IPS DF 6.9 (cell line): ENCODE data around the gene VSTM2A.

ENCODE experiments used
- DNase-seq: peaks from one replicate; pipeline ENCODE4 v3.0.0-alpha.2; 2013; ENCODE audit warnings: low read depth, low spot score
- H3K27ac ChIP-seq: one replicate; pipeline ENCODE4 v1.5.1; 2013; ENCODE audit warnings: low read length, control low read depth
- H3K27me3 ChIP-seq: 2 replicates; pipeline ENCODE4 v1.6.1; 2013; ENCODE audit warnings: mild to moderate bottlenecking, low read length; ENCODE audit not compliant: control insufficient read depth, insufficient read depth
- H3K36me3 ChIP-seq: 2 replicates; pipeline ENCODE4 v1.6.1; 2013; ENCODE audit warnings: low read length; ENCODE audit not compliant: control insufficient read depth, insufficient read depth
- H3K4me1 ChIP-seq: 2 replicates; pipeline ENCODE4 v1.6.1; 2013; ENCODE audit warnings: low read length; ENCODE audit not compliant: control insufficient read depth, insufficient read depth
- H3K4me3 ChIP-seq: 2 replicates; pipeline ENCODE4 v1.5.1; 2013; ENCODE audit warnings: mild to moderate bottlenecking, low read length
- H3K9me3 ChIP-seq: 2 replicates; pipeline ENCODE4 v1.6.1; 2013; ENCODE audit warnings: low read length, inconsistent platforms; ENCODE audit not compliant: control insufficient read depth, insufficient read depth
- WGBS: extraction: QIAGEN DNeasy Blood & Tissue Kit; methylation state at CpG from one replicate; pipeline ENCODE4 v1.1.7; 2013; ENCODE audit warnings: mixed read lengths, missing lambda C conversion rate; ENCODE audit not compliant: insufficient read length, insufficient coverage; 5-methylcytosine and 5-hydroxymethylcytosine counted together

The VSTM2A gene

GRCh38 chr7:54546986-54547314 is 4.8 kb downstream of the VSTM2A start:
- Histone ChIP-seq H3K27ac (no peak overlapping the region), H3K36me3 (no peaks in the 10 kb centered on the region), H3K9me3 (no peaks in the 10 kb centered on the region), H3K4me1 (0 out of 2 replicates have a peak, but pooled peaks cover 4% of the 10 kb centered on the region), H3K27me3 (peaks cover 24% of the 10 kb centered on the region), H3K4me3 (peak overlapping the region; percentile 93; the same call in 1 of the 2 replicates)
- DNase-seq = no peak
- WGBS = no CpG with 5 or more reads among the region's 15 CpGs

GRCh38 chr7:54550471-54550870 is 8.3 kb downstream of the VSTM2A start:
- no peak overlapping the region for H3K4me3 ChIP-seq
- H3K36me3 ChIP-seq = no peaks in the 10 kb centered on the region
- H3K27ac ChIP-seq = no peak overlapping the region
- no peaks in the 10 kb centered on the region for H3K9me3 ChIP-seq
- no CpG with 5 or more reads among the region's 3 CpGs for WGBS
- peaks cover 2% of the 10 kb centered on the region; the same call in 1 of the 2 replicates for H3K4me1 ChIP-seq
- peaks cover 2% of the 10 kb centered on the region; the same call in 1 of the 2 replicates for H3K27me3 ChIP-seq
- DNase-seq = no peak

- no peaks in the 10 kb centered on the region for H3K36me3 ChIP-seq
- no peak overlapping the region for H3K4me3 ChIP-seq
- no peaks in the 10 kb centered on the region for H3K9me3 ChIP-seq
- H3K27ac ChIP-seq = no peak overlapping the region
- peaks cover 3% of the 10 kb centered on the region for H3K4me1 ChIP-seq
- WGBS = no CpG with 5 or more reads among the region's 1 CpG
- H3K27me3 ChIP-seq = no peaks in the 10 kb centered on the region
- DNase-seq = no peak
Observed at GRCh38 chr7:54556121-54556520, 13.9 kb downstream of the VSTM2A start.

GRCh38 chr7:54559401-54559800 is 17.2 kb downstream of the VSTM2A start:
- Histone ChIP-seq H3K27me3 (no peaks in the 10 kb centered on the region), H3K9me3 (no peaks in the 10 kb centered on the region), H3K4me3 (no peak overlapping the region), H3K36me3 (no peaks in the 10 kb centered on the region), H3K4me1 (peaks cover 3% of the 10 kb centered on the region), H3K27ac (no peak overlapping the region)
- WGBS = no CpG with 5 or more reads among the region's 1 CpG
- DNase-seq = no peak

GRCh38 chr7:54560198-54560597 is 18.0 kb downstream of the VSTM2A start:
- no peak overlapping the region for H3K4me3 ChIP-seq
- H3K9me3 ChIP-seq = no peaks in the 10 kb centered on the region
- peaks cover 1% of the 10 kb centered on the region; the same call in 1 of the 2 replicates for H3K4me1 ChIP-seq
- no peak overlapping the region for H3K27ac ChIP-seq
- DNase-seq = no peak
- H3K27me3 ChIP-seq = no peaks in the 10 kb centered on the region
- no CpG with 5 or more reads among the region's 2 CpGs for WGBS
- no peaks in the 10 kb centered on the region for H3K36me3 ChIP-seq

- H3K4me1 ChIP-seq = peaks cover 1% of the 10 kb centered on the region; the same call in 1 of the 2 replicates
- no peak overlapping the region for H3K27ac ChIP-seq
- no peak overlapping the region for H3K4me3 ChIP-seq
- no peak for DNase-seq
- H3K9me3 ChIP-seq = no peaks in the 10 kb centered on the region
- WGBS = no CpG with 5 or more reads among the region's 2 CpGs
- no peaks in the 10 kb centered on the region for H3K36me3 ChIP-seq
- H3K27me3 ChIP-seq = no peaks in the 10 kb centered on the region
Observed at GRCh38 chr7:54560723-54561122, 18.5 kb downstream of the VSTM2A start.

- no peak for DNase-seq
- Histone ChIP-seq H3K4me3 (no peak overlapping the region), H3K27me3 (no peaks in the 10 kb centered on the region), H3K36me3 (no peaks in the 10 kb centered on the region), H3K4me1 (no peaks in the 10 kb centered on the region), H3K9me3 (no peaks in the 10 kb centered on the region), H3K27ac (no peak overlapping the region)
- no CpG with 5 or more reads among the region's 5 CpGs for WGBS
Observed at GRCh38 chr7:54563329-54563916, 21.2 kb downstream of the VSTM2A start.

GRCh38 chr7:54565432-54565831 is 23.3 kb downstream of the VSTM2A start:
- Histone ChIP-seq H3K9me3 (no peaks in the 10 kb centered on the region), H3K4me1 (no peaks in the 10 kb centered on the region), H3K4me3 (no peak overlapping the region), H3K27ac (no peak overlapping the region), H3K36me3 (no peaks in the 10 kb centered on the region), H3K27me3 (no peaks in the 10 kb centered on the region)
- no peak for DNase-seq
- no CpG with 5 or more reads among the region's 7 CpGs for WGBS

- H3K9me3 ChIP-seq = no peaks in the 10 kb centered on the region
Observed at GRCh38 chr7:54581511-54581910, 39.3 kb downstream of the VSTM2A start.

GRCh38 chr7:54591404-54592386 is 49.5 kb downstream of the VSTM2A start:
- no peaks in the 10 kb centered on the region for H3K36me3 ChIP-seq
- WGBS = no CpG with 5 or more reads among the region's 15 CpGs
- H3K27me3 ChIP-seq = no peaks in the 10 kb centered on the region
- H3K4me3 ChIP-seq = no peak overlapping the region
- H3K27ac ChIP-seq = no peak overlapping the region
- no peak for DNase-seq
- no peaks in the 10 kb centered on the region for H3K9me3 ChIP-seq
- H3K4me1 ChIP-seq = no peaks in the 10 kb centered on the region; the same call in 1 of the 2 replicates

More at GRCh38 chr7:54581511-54581910, 39.3 kb downstream of the VSTM2A start:
- Histone ChIP-seq H3K27ac (no peak overlapping the region), H3K27me3 (no peaks in the 10 kb centered on the region), H3K4me3 (no peak overlapping the region), H3K4me1 (no peaks in the 10 kb centered on the region), H3K36me3 (no peaks in the 10 kb centered on the region)
- no CpG with 5 or more reads among the region's 2 CpGs for WGBS
- DNase-seq = no peak
